Neural cell (in vitro differentiated cells): Measurements from ENCODE around the gene STARD6. TPM values are rescaled to one million over a fixed set of nuclear protein-coding genes. Genes with fewer than 3 reads are reported as not detected.

ENCODE experiments used
- H2AFZ ChIP-seq: fragments of 200-600, 300-800 bp; sonication (generic), shearing (Covaris generic); 2 replicates; pipeline ENCODE4 v1.6.0; 2014; ENCODE audit warnings: low read depth, mild to moderate bottlenecking, antibody characterized with exemption, low read length, moderate library complexity
- H3F3A ChIP-seq: fragments of 200-600 bp; shearing (Covaris generic); 2 replicates; pipeline ENCODE4 v1.6.1; 2016; ENCODE audit warnings: mild to moderate bottlenecking, moderate library complexity, mixed read lengths, antibody characterized with exemption, low read length; ENCODE audit not compliant: insufficient read depth, poor library complexity, severe bottlenecking
- H3K27ac ChIP-seq: fragments of 200-600, 300-800 bp; sonication (generic), shearing (Covaris generic); 2 replicates; pipeline ENCODE4 v1.5.1; 2014; ENCODE audit warnings: mild to moderate bottlenecking, low read length, moderate library complexity
- H3K27me3 ChIP-seq: fragments of 300-800, 200-600 bp; sonication (generic), shearing (Covaris generic); 2 replicates; pipeline ENCODE4 v1.6.0; 2014; ENCODE audit warnings: mild to moderate bottlenecking, low read depth, low read length, moderate library complexity; ENCODE audit not compliant: insufficient read depth
- H3K36me3 ChIP-seq: fragments of 300-800, 200-600 bp; sonication (generic), shearing (Covaris generic); 2 replicates; pipeline ENCODE4 v1.5.1; 2014; ENCODE audit warnings: mild to moderate bottlenecking, antibody characterized with exemption, low read length, moderate library complexity; ENCODE audit not compliant: insufficient read depth
- H3K4me2 ChIP-seq: fragments of 300-800, 200-600 bp; sonication (generic), shearing (Covaris generic); 2 replicates; pipeline ENCODE4 v1.6.0; 2014; ENCODE audit warnings: mild to moderate bottlenecking, low read length
- H3K4me3 ChIP-seq: fragments of 300-800, 200-600 bp; sonication (generic), shearing (Covaris generic); 2 replicates; pipeline ENCODE4 v1.5.1; 2014; ENCODE audit warnings: mild to moderate bottlenecking, low read length, moderate library complexity
- H3K79me2 ChIP-seq: fragments of 200-600 bp; shearing (Covaris generic); replicated peaks from 2 replicates; pipeline ENCODE4 v1.6.0; 2014; ENCODE audit warnings: mild to moderate bottlenecking, low read length, moderate library complexity; ENCODE audit not compliant: insufficient read depth
- H3K9ac ChIP-seq: fragments of 300-800, 200-600 bp; sonication (generic), shearing (Covaris generic); 2 replicates; pipeline ENCODE4 v1.6.1; 2016; ENCODE audit warnings: mild to moderate bottlenecking, low read length, mixed read lengths
- H3K9me2 ChIP-seq: fragments of 200-600 bp; shearing (Covaris generic); 2 replicates; pipeline ENCODE4 v1.6.1; 2016; ENCODE audit warnings: mild to moderate bottlenecking, low read length, mixed read lengths; ENCODE audit not compliant: insufficient read depth
- H3K9me3 ChIP-seq: fragments of 200-600, 300-800 bp; sonication (generic), shearing (Covaris generic); 2 replicates; pipeline ENCODE4 v1.6.1; 2016; ENCODE audit warnings: mild to moderate bottlenecking, mixed run types, low read length, moderate library complexity, mixed read lengths
- H4K20me1 ChIP-seq: fragments of 200-600 bp; shearing (Covaris generic); 2 replicates; pipeline ENCODE4 v1.6.1; 2016; ENCODE audit warnings: mild to moderate bottlenecking, mixed run types; ENCODE audit not compliant: insufficient read depth
- EP300 ChIP-seq: fragments of 450-650 bp; conservative IDR thresholded peaks from 2 replicates; pipeline ENCODE4 v1.6.1; 2014; ENCODE audit warnings: antibody characterized with exemption, mild to moderate bottlenecking, moderate library complexity; ENCODE audit not compliant: poor library complexity, severe bottlenecking
- EZH2 ChIP-seq: fragments of 200-600, 300-800 bp; shearing (Covaris generic), sonication (generic); IDR thresholded peaks from 2 replicates; pipeline ENCODE4 v1.6.1; 2014; ENCODE audit warnings: antibody characterized with exemption, low read length, borderline replicate concordance, mild to moderate bottlenecking; ENCODE audit not compliant: insufficient read depth, poor library complexity, severe bottlenecking
- MXI1 ChIP-seq: fragments of 450-650 bp; conservative IDR thresholded peaks from 2 replicates; pipeline ENCODE4 v1.6.1; 2014; ENCODE audit warnings: antibody characterized with exemption, mild to moderate bottlenecking; ENCODE audit not compliant: poor library complexity, severe bottlenecking
- POLR2AphosphoS5 ChIP-seq: IDR thresholded peaks from 2 replicates; pipeline ENCODE4 v1.6.1; 2012
- RAD21 ChIP-seq: fragments of 450-650 bp; conservative IDR thresholded peaks from 2 replicates; pipeline ENCODE4 v1.6.1; 2014; ENCODE audit warnings: antibody characterized with exemption, mild to moderate bottlenecking, moderate library complexity
- SMC3 ChIP-seq: fragments of 450-650 bp; conservative IDR thresholded peaks from 2 replicates; pipeline ENCODE4 v1.6.1; 2014; ENCODE audit warnings: antibody characterized with exemption, mild to moderate bottlenecking, moderate library complexity; ENCODE audit not compliant: poor library complexity
- TAF1 ChIP-seq: IDR thresholded peaks from 2 replicates; pipeline ENCODE4 v1.6.1; 2012; ENCODE audit warnings: low read depth
- polyA plus RNA-seq: library from polyadenylated mRNA; depleted of rRNA; stranded (reverse); fragments of >200 nt; gene quantifications from 2 replicates; pipeline ENCODE4 v1.2.3, GENCODE V29; 2014
- TF ChIP-seq, protein P1 (sequence below): fragments of 450-650 bp; IDR thresholded peaks from 2 replicates; pipeline ENCODE4 v1.5.1; 2014; ENCODE audit warnings: antibody characterized with exemption, mild to moderate bottlenecking, moderate library complexity; ENCODE audit not compliant: poor library complexity, severe bottlenecking
- TF ChIP-seq, protein P2 (sequence below): IDR thresholded peaks from 2 replicates; pipeline ENCODE4 v1.6.1; 2012; ENCODE audit warnings: borderline replicate concordance

The STARD6 gene
- polyA plus RNA-seq, 1 donor from 2014 or later: not detected

DNA sequence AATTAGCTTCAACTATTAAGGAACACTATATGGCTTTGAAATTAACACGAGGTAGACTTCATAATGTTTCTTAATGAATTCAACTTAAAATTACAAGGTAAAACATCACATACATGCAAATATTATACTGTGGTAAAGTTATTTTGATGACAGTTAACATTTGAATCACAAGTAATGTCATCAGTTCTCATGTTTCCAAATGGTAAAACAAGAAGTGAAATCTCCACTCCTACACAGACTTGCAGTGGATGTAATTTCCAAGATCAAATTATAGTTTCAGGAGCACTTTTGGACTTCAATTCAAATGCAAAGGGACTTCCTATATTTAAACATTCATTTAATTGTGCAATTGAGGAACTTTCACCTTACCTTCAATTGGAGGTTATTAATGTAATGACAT, 39.1 kb upstream of the STARD6 start:
- H3F3A ChIP-seq: no peaks in the 10 kb centered on the region
- H3K9me3 ChIP-seq: no peaks in the 10 kb centered on the region
- no peak overlapping the region for H3K4me2 ChIP-seq
- no peaks in the 10 kb centered on the region for H4K20me1 ChIP-seq
- no peak overlapping the region for H3K9ac ChIP-seq
- no peaks in the 10 kb centered on the region for H3K9me2 ChIP-seq
- no peaks in the 10 kb centered on the region for H3K79me2 ChIP-seq
- no peak overlapping the region for H2AFZ ChIP-seq
- H3K27ac ChIP-seq: no peak overlapping the region
- no peak overlapping the region for H3K4me3 ChIP-seq
- no peak for TF ChIP-seq POLR2AphosphoS5
- TF ChIP-seq, protein P1, sequence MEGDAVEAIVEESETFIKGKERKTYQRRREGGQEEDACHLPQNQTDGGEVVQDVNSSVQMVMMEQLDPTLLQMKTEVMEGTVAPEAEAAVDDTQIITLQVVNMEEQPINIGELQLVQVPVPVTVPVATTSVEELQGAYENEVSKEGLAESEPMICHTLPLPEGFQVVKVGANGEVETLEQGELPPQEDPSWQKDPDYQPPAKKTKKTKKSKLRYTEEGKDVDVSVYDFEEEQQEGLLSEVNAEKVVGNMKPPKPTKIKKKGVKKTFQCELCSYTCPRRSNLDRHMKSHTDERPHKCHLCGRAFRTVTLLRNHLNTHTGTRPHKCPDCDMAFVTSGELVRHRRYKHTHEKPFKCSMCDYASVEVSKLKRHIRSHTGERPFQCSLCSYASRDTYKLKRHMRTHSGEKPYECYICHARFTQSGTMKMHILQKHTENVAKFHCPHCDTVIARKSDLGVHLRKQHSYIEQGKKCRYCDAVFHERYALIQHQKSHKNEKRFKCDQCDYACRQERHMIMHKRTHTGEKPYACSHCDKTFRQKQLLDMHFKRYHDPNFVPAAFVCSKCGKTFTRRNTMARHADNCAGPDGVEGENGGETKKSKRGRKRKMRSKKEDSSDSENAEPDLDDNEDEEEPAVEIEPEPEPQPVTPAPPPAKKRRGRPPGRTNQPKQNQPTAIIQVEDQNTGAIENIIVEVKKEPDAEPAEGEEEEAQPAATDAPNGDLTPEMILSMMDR: no peak
- no peak for TF ChIP-seq TAF1
- no peak for TF ChIP-seq MXI1
- TF ChIP-seq, protein P2, sequence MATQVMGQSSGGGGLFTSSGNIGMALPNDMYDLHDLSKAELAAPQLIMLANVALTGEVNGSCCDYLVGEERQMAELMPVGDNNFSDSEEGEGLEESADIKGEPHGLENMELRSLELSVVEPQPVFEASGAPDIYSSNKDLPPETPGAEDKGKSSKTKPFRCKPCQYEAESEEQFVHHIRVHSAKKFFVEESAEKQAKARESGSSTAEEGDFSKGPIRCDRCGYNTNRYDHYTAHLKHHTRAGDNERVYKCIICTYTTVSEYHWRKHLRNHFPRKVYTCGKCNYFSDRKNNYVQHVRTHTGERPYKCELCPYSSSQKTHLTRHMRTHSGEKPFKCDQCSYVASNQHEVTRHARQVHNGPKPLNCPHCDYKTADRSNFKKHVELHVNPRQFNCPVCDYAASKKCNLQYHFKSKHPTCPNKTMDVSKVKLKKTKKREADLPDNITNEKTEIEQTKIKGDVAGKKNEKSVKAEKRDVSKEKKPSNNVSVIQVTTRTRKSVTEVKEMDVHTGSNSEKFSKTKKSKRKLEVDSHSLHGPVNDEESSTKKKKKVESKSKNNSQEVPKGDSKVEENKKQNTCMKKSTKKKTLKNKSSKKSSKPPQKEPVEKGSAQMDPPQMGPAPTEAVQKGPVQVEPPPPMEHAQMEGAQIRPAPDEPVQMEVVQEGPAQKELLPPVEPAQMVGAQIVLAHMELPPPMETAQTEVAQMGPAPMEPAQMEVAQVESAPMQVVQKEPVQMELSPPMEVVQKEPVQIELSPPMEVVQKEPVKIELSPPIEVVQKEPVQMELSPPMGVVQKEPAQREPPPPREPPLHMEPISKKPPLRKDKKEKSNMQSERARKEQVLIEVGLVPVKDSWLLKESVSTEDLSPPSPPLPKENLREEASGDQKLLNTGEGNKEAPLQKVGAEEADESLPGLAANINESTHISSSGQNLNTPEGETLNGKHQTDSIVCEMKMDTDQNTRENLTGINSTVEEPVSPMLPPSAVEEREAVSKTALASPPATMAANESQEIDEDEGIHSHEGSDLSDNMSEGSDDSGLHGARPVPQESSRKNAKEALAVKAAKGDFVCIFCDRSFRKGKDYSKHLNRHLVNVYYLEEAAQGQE: no peak
- no peaks in the 10 kb centered on the region for H3K27me3 ChIP-seq
- no peaks in the 10 kb centered on the region for H3K36me3 ChIP-seq

DNA sequence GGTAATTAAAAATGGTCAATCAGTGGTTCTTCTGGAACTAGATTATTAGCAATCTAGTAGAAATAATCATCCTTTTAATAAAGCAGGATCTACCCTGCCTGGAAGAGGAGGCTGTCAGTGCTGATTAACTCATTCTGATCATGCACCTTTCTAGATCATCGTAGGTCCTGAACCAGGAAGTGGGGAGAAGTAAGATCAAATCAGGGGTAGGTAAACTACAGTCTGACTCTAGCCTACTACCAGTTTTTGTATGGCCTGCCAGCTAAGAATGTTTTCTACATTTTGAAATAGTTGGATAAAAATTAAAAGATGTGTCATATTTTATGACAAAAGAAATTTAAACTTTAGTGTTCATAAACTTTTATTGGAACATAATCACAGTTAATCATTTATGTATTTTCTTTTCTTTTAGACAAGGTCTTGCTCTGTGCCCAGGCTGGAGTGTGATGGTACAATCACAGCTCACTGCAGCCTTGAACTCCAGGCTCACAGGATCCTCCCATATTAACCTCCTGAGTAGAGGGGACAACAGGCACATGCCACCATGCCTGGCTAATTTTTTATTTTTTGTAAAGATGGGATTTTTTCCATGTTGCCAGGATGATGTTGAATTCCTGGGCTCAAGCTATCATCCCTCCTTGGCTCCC, 36.1 kb upstream of the STARD6 start:
- H4K20me1 ChIP-seq: no peaks in the 10 kb centered on the region
- no peak overlapping the region for H3K4me2 ChIP-seq
- TF ChIP-seq TAF1: no peak
- TF ChIP-seq EP300: no peak
- no peak for TF ChIP-seq MXI1
- TF ChIP-seq, protein P2: no peak
- TF ChIP-seq, protein P1: no peak
- TF ChIP-seq RAD21: no peak
- TF ChIP-seq POLR2AphosphoS5: no peak
- no peak for TF ChIP-seq EZH2
- no peak for TF ChIP-seq SMC3

More for the DNA sequence above, 36.1 kb upstream of the STARD6 start:
- H3K27me3 ChIP-seq: no peaks in the 10 kb centered on the region
- H3K9me2 ChIP-seq: no peaks in the 10 kb centered on the region
- H3K9me3 ChIP-seq: no peaks in the 10 kb centered on the region
- H3K9ac ChIP-seq: no peak overlapping the region
- H2AFZ ChIP-seq: no peak overlapping the region
- H3K36me3 ChIP-seq: no peaks in the 10 kb centered on the region
- H3K79me2 ChIP-seq: no peaks in the 10 kb centered on the region
- no peak overlapping the region for H3K4me3 ChIP-seq
- H3F3A ChIP-seq: no peaks in the 10 kb centered on the region
- no peak overlapping the region for H3K27ac ChIP-seq
